ENCODE results near the gene KCNJ5.

KCNJ5 gene

DNA sequence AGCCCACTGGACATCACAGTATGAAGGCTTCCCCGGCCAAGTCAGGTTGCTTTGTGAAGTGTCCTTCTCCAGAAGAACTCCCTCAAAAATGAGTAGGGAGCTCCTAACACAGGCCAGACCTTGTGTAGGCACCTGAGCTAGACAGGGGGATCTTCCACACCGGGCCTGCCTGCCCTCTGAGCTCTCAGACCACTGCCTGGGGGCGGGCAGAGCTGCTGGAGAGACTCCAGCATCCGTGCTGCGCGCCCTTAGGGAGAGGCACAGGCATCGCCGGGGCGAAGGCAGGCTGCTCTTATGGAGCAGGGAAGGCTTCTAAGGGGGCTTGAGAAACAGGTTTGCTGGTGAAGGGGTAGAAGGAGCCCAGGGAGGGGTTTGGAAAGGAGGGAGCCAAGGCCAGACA is 4.4 kb downstream of the KCNJ5 start:
- Histone ChIP-seq H2AFZ (ENCODE audit: low read depth, low read length, severe bottlenecking) (no peak overlapping the region), H3K9me2 (replicated peaks; ENCODE audit: insufficient read depth, low read length) (no peaks in the 10 kb centered on the region), H3K27ac (ENCODE audit: low read depth, low read length) (no peak overlapping the region), H3K4me2 (ENCODE audit: low read depth, low read length, poor library complexity, severe bottlenecking) (no peak overlapping the region), H3K9me3 (ENCODE audit: insufficient read depth, low read length) (no peaks in the 10 kb centered on the region), H3K9ac (ENCODE audit: low read length) (no peak overlapping the region), H4K20me1 (ENCODE audit: low read depth, low read length) (no peaks in the 10 kb centered on the region), H3K36me3 (ENCODE audit: low read length) (no peaks in the 10 kb centered on the region), H3F3A (ENCODE audit: insufficient read depth) (no peaks in the 10 kb centered on the region), H3K27me3 (ENCODE audit: low read length) (no peaks in the 10 kb centered on the region), H3K79me2 (ENCODE audit: insufficient read depth, low read length) (no peaks in the 10 kb centered on the region), H3K4me3 (ENCODE audit: insufficient read depth, low read length, poor library complexity, severe bottlenecking) (no peak overlapping the region)
- TF ChIP-seq, protein P1, sequence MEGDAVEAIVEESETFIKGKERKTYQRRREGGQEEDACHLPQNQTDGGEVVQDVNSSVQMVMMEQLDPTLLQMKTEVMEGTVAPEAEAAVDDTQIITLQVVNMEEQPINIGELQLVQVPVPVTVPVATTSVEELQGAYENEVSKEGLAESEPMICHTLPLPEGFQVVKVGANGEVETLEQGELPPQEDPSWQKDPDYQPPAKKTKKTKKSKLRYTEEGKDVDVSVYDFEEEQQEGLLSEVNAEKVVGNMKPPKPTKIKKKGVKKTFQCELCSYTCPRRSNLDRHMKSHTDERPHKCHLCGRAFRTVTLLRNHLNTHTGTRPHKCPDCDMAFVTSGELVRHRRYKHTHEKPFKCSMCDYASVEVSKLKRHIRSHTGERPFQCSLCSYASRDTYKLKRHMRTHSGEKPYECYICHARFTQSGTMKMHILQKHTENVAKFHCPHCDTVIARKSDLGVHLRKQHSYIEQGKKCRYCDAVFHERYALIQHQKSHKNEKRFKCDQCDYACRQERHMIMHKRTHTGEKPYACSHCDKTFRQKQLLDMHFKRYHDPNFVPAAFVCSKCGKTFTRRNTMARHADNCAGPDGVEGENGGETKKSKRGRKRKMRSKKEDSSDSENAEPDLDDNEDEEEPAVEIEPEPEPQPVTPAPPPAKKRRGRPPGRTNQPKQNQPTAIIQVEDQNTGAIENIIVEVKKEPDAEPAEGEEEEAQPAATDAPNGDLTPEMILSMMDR (IDR thresholded peaks at IDR 0.05; ENCODE audit: insufficient read depth, low read length, poor library complexity, severe bottlenecking): no peak
- no peak for TF ChIP-seq EZH2phosphoT487 (conservative IDR thresholded peaks at IDR 0.05; ENCODE audit: low read length)

DNA sequence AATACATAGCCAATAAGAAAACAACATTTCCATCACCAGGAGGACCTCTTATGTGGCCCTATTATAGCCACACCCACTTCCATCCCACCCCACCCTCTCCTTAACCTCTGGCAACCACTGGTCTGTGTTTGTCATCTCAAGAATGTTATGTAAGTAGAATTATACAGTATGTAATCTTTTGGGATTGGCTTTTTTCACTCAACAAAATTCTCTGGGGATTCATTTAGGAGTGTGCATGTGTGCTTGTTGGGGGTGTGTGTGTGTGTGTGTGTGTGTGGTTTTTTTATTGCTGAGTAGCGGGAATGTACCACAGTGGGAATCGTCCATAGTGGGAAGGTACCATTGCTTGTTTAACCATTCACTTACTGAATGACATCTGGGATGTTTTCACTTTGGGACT is 5.2 kb downstream of the KCNJ5 start:
- Histone ChIP-seq H3K4me2 (ENCODE audit: low read depth, low read length, poor library complexity, severe bottlenecking) (no peak overlapping the region), H3K9me3 (ENCODE audit: insufficient read depth, low read length) (no peaks in the 10 kb centered on the region), H3K79me2 (ENCODE audit: insufficient read depth, low read length) (no peaks in the 10 kb centered on the region), H3K27me3 (ENCODE audit: low read length) (no peaks in the 10 kb centered on the region), H2AFZ (ENCODE audit: low read depth, low read length, severe bottlenecking) (no peak overlapping the region), H3K36me3 (ENCODE audit: low read length) (no peaks in the 10 kb centered on the region), H3K27ac (ENCODE audit: low read depth, low read length) (no peak overlapping the region), H3F3A (ENCODE audit: insufficient read depth) (no peaks in the 10 kb centered on the region), H3K9me2 (replicated peaks; ENCODE audit: insufficient read depth, low read length) (no peaks in the 10 kb centered on the region), H3K4me3 (ENCODE audit: insufficient read depth, low read length, poor library complexity, severe bottlenecking) (no peak overlapping the region), H4K20me1 (ENCODE audit: low read depth, low read length) (no peaks in the 10 kb centered on the region), H3K9ac (ENCODE audit: low read length) (no peak overlapping the region)
- TF ChIP-seq, protein P1 (IDR thresholded peaks at IDR 0.05; ENCODE audit: insufficient read depth, low read length, poor library complexity, severe bottlenecking): no peak
- TF ChIP-seq EZH2phosphoT487 (conservative IDR thresholded peaks at IDR 0.05; ENCODE audit: low read length): no peak

DNA sequence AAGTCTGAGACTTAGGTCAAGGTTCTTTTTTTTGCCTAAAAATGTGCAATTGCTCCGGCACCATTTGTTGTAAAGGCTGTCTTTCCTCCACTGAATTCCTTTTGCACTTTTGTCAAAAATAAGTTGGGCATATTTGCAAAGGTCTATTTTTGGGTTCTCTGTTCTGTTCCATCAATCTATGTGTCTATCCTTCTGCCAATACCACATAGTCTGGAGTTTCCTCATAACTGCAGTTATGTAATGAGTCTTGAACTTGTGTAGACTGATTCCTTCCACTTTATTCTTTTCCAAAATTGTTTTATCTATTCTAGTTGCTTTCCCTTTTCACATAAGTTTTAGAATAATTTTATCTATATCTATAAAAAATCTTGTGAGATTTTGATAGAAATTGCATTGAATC is 6.7 kb downstream of the KCNJ5 start:
- Histone ChIP-seq H3K9me3 (ENCODE audit: insufficient read depth, low read length) (no peaks in the 10 kb centered on the region), H3K79me2 (ENCODE audit: insufficient read depth, low read length) (no peaks in the 10 kb centered on the region), H3K9me2 (replicated peaks; ENCODE audit: insufficient read depth, low read length) (no peaks in the 10 kb centered on the region), H3K27me3 (ENCODE audit: low read length) (no peaks in the 10 kb centered on the region), H3K9ac (ENCODE audit: low read length) (no peak overlapping the region), H2AFZ (ENCODE audit: low read depth, low read length, severe bottlenecking) (no peak overlapping the region), H3K36me3 (ENCODE audit: low read length) (no peaks in the 10 kb centered on the region), H3K4me2 (ENCODE audit: low read depth, low read length, poor library complexity, severe bottlenecking) (no peak overlapping the region), H3F3A (ENCODE audit: insufficient read depth) (no peaks in the 10 kb centered on the region), H3K27ac (ENCODE audit: low read depth, low read length) (no peak overlapping the region), H3K4me3 (ENCODE audit: insufficient read depth, low read length, poor library complexity, severe bottlenecking) (no peak overlapping the region), H4K20me1 (ENCODE audit: low read depth, low read length) (no peaks in the 10 kb centered on the region)
- no peak for TF ChIP-seq EZH2phosphoT487 (conservative IDR thresholded peaks at IDR 0.05; ENCODE audit: low read length)
- TF ChIP-seq, protein P1 (IDR thresholded peaks at IDR 0.05; ENCODE audit: insufficient read depth, low read length, poor library complexity, severe bottlenecking): no peak
